Right lobe of liver (tissue), 4 donors: Measurements from ENCODE around the gene SLC16A8.

Source experiments
- CTCF ChIP-seq, 4 donors: fragments of 200-600 bp in 3 of 4; fragments of 450-650 bp in 1 of 4; IDR thresholded peaks; one replicate each; pipeline versions ENCODE4 v1.5.1 to v1.8.0; 2016 to 2022; ENCODE audit warnings: antibody characterized with exemption in 4 of 4, mild to moderate bottlenecking in 2 of 4
- POLR2A ChIP-seq: fragments of 450-650 bp; IDR thresholded peaks from one replicate; pipeline ENCODE4 v1.6.1; 2017; ENCODE audit warnings: antibody characterized with exemption, mild to moderate bottlenecking
- donor health status: DM: no; HTN: no; CAD: no.
- donor health status: DM: no; HTN: no; CAD: no.
- donor health status: DM: no; HTN: yes; CAD: no.

- TF ChIP-seq CTCF (IDR thresholded peaks at IDR 0.05) (no peak), POLR2A (no peak)
Measured at GRCh38 chr22:38083931-38084631, at the start of gene SLC16A8.
